Adipose tissue (tissue), 3 donors: ENCODE measurements around the gene DOC2A. TPM values are rescaled to one million over a fixed set of nuclear protein-coding genes. Genes with fewer than 3 reads are reported as not detected.
"Not testable (repeated sequence)": the region's sequence is repeated elsewhere in the genome, so short reads cannot be mapped to it uniquely, and the experiment has no call there.

Experiments
- H3K27ac ChIP-seq: one replicate; pipeline ENCODE4 v1.5.1; 2013; ENCODE audit warnings: low read depth, low read length
- WGBS, 3 donors: extraction: QIAGEN DNeasy Blood & Tissue Kit; methylation state at CpG; one replicate each; pipeline ENCODE4 v1.1.7; 2013; 5-methylcytosine and 5-hydroxymethylcytosine counted together
- polyA plus RNA-seq, 3 donors: library from polyadenylated mRNA; stranded (reverse); fragments of 200-250 nt; gene quantifications; one replicate each; pipeline ENCODE4 v1.2.3, GENCODE V29; 2013
- donor health status: healthy with polysubstance abuse.
- donor health status: Bipolar disorder and iron deficiency.
- donor health status: healthy.

Gene DOC2A
- polyA plus RNA-seq, 3 donors: 0.25 to 1.9 (median 0.38) TPM

- no peak overlapping the region for H3K27ac ChIP-seq
- 18 to 29% (median 27%) methylated on average over 23 of the region's 23 CpGs for WGBS, 3 donors
Observed at GRCh38 chr16:30030011-30030685, 19.3 kb upstream of the DOC2A start.

GRCh38 chr16:30028438-30029076, 17.7 kb upstream of the DOC2A start:
- H3K27ac ChIP-seq: no peak overlapping the region
- WGBS, 3 donors: 14 to 21% (median 17%) methylated on average over 16 to 18 of the region's 18 CpGs

- H3K27ac ChIP-seq: no peak overlapping the region
- WGBS, 3 donors: 33 to 42% (median 40%) methylated on average over 12 to 13 of the region's 13 CpGs
Observed at GRCh38 chr16:30027588-30028437, 17.0 kb upstream of the DOC2A start.

GRCh38 chr16:30026449-30026848, 15.6 kb upstream of the DOC2A start:
- 88 to 92% (median 91%) methylated on average over 17 to 18 of the region's 18 CpGs for WGBS, 3 donors
- H3K27ac ChIP-seq: no peak overlapping the region

GRCh38 chr16:30025574-30025973, 14.7 kb upstream of the DOC2A start:
- H3K27ac ChIP-seq: no peak overlapping the region
- WGBS, 3 donors: 52 to 72% (median 59%) methylated on average over 7 of the region's 7 CpGs

- H3K27ac ChIP-seq: no peak overlapping the region
- WGBS, 3 donors: 58 to 70% (median 66%) methylated on average over 16 to 20 of the region's 20 CpGs
Observed at GRCh38 chr16:30025156-30025555, 14.3 kb upstream of the DOC2A start.

- WGBS, 3 donors: 65 to 85% (median 73%) methylated on average over 15 to 16 of the region's 16 CpGs
- H3K27ac ChIP-seq: no peak overlapping the region
Observed at GRCh38 chr16:30024451-30024850, 13.6 kb upstream of the DOC2A start.

GRCh38 chr16:30023586-30023985, 12.8 kb upstream of the DOC2A start:
- no peak overlapping the region for H3K27ac ChIP-seq
- WGBS, 3 donors: 75 to 88% (median 85%) methylated on average over 11 of the region's 11 CpGs

- no peak within 1 kb of the TSS for H3K27ac ChIP-seq
- WGBS, 3 donors: 79 to 83% (median 79%) methylated on average over 6 of the region's 6 CpGs
Observed at GRCh38 chr16:30022887-30023286, 12.1 kb upstream of the DOC2A start, which contains the start of gene C16orf92. Gene C16orf92 (plus strand): TSS chr16:30023198. CDS start chr16:30023341, 143 bp downstream.

GRCh38 chr16:30018731-30019158, 7.9 kb upstream of the DOC2A start:
- 58 to 81% (median 77%) methylated on average over 4 of the region's 4 CpGs for WGBS, 3 donors
- H3K27ac ChIP-seq: no peak overlapping the region

- not testable (repeated sequence) for H3K27ac ChIP-seq
- 79 to 87% (median 84%) methylated on average over 4 of the region's 4 CpGs for WGBS, 3 donors
Observed at GRCh38 chr16:30017937-30018336, 7.1 kb upstream of the DOC2A start.

- no peak overlapping the region for H3K27ac ChIP-seq
- WGBS, 3 donors: 94 to 98% (median 97%) methylated on average over 2 of the region's 2 CpGs
Observed at GRCh38 chr16:30017277-30017656, 6.4 kb upstream of the DOC2A start.

GRCh38 chr16:30016555-30017276, 5.9 kb upstream of the DOC2A start:
- no peak overlapping the region for H3K27ac ChIP-seq
- 59 to 74% (median 72%) methylated on average over 8 of the region's 8 CpGs for WGBS, 3 donors

- not testable (repeated sequence) for H3K27ac ChIP-seq
- WGBS, 3 donors: 89 to 93% (median 89%) methylated on average over 7 of the region's 7 CpGs
Observed at GRCh38 chr16:30015450-30015849, 4.6 kb upstream of the DOC2A start.

GRCh38 chr16:30012598-30012997, 1.8 kb upstream of the DOC2A start:
- not testable (repeated sequence) for H3K27ac ChIP-seq
- WGBS, 3 donors: 75 to 86% (median 84%) methylated on average over 14 of the region's 14 CpGs

GRCh38 chr16:30011714-30012504, 1.1 kb upstream of the DOC2A start:
- no peak overlapping the region for H3K27ac ChIP-seq
- 18 to 23% (median 18%) methylated on average over 30 to 31 of the region's 31 CpGs for WGBS, 3 donors

GRCh38 chr16:30009990-30010843, 610 bp downstream of the DOC2A start:
- H3K27ac ChIP-seq: no peak overlapping the region
- 14 to 22% (median 17%) methylated on average over 24 to 34 of the region's 34 CpGs for WGBS, 3 donors
